K562 (cell line): ENCODE measurements around the gene GRM5. TPM values are rescaled to one million over a fixed set of nuclear protein-coding genes. Genes with fewer than 3 reads are reported as not detected.

ENCODE experiments used
- ATAC-seq: fragments of 200-7000 bp; cut with Tn5 transposase; 3 replicates; pipeline ENCODE4 v1.9.1; 2020; ENCODE audit warnings: moderate library complexity
- BruUV-seq: library from RNA; stranded (reverse); fragments of 400-500 nt; replicated peaks from 2 replicates; lab custom pipeline; 2021; lab: Mats Ljungman, UMichigan
- CTCF ChIA-PET: fragments of 300-600 bp; formaldehyde crosslinking; extraction: SDS; loops from one replicate; lab custom pipeline; 2021; ENCODE audit warnings: low intra/inter-chr PET ratio; lab: Yijun Ruan, JAX
- POLR2A ChIA-PET: fragments of 300-600, 350-650 bp; sonication (Branson Sonifier 250); formaldehyde crosslinking; extraction: SDS; loops from one replicate; lab custom pipeline; 2021; ENCODE audit warnings: antibody characterized with exemption, inconsistent platforms; lab: Yijun Ruan, JAX
- DNase-seq, 4 experiments: peaks; one replicate each; pipeline versions ENCODE4 v3.0.0 to v3.0.0-alpha.2; 2011 to 2018; ENCODE audit warnings: low spot score in 3 of 4, mixed read lengths in 3 of 4; ENCODE audit errors: extremely low read depth in 1 of 4
- FAIRE-seq: peaks from 2 replicates; lab custom pipeline; 2011; peaks lifted over from hg19 to GRCh38; lab: Jason Lieb, UNC
- H2AFZ ChIP-seq: 2 replicates; pipeline ENCODE4 v1.6.0; 2011; ENCODE audit warnings: low read depth, low read length, control low read depth, inconsistent platforms
- H3K27ac ChIP-seq: fragments of 200-600 bp; 3 replicates; pipeline ENCODE4 v1.8.0; 2011; ENCODE audit warnings: low read depth, mild to moderate bottlenecking, control low read depth, inconsistent platforms, low read length, moderate library complexity, mixed read lengths; ENCODE audit errors: extremely low read depth
- H3K27me3 ChIP-seq, 2 experiments: fragments of 300-600 bp in 1 of 2; 2 replicates in 1 of 2; 3 replicates in 1 of 2; pipeline versions ENCODE4 v1.6.0 to v1.8.0; 2011; ENCODE audit warnings: inconsistent platforms in 2 of 2, low read length in 2 of 2, mild to moderate bottlenecking in 1 of 2, mixed read lengths in 1 of 2, moderate library complexity in 1 of 2; ENCODE audit not compliant: control insufficient read depth in 2 of 2, insufficient read depth in 2 of 2
- H3K36me3 ChIP-seq: fragments of 300-600 bp; 3 replicates; pipeline ENCODE4 v1.8.0; 2011; ENCODE audit warnings: mild to moderate bottlenecking, low read length, inconsistent platforms; ENCODE audit not compliant: control insufficient read depth, insufficient read depth
- H3K4me1 ChIP-seq, 2 experiments: fragments of 200-600 bp in 1 of 2; replicated peaks in 1 of 2; 2 replicates in 1 of 2; 3 replicates in 1 of 2; pipeline versions ENCODE4 v1.5.1 to v1.8.0; 2011; ENCODE audit warnings: inconsistent platforms in 2 of 2, low read length in 2 of 2, mild to moderate bottlenecking in 1 of 2, mixed read lengths in 1 of 2, moderate library complexity in 1 of 2; ENCODE audit not compliant: control insufficient read depth in 2 of 2, insufficient read depth in 2 of 2
- H3K4me2 ChIP-seq: 2 replicates; pipeline ENCODE4 v1.6.1; 2011; ENCODE audit warnings: low read length, control low read depth, inconsistent platforms, mixed read lengths; ENCODE audit not compliant: insufficient read depth
- H3K4me3 ChIP-seq: fragments of 200-600 bp; sonication (generic), shearing (Covaris generic); 2 replicates; pipeline ENCODE4 v1.5.1; 2016; ENCODE audit warnings: control low read depth, inconsistent platforms
- H3K79me2 ChIP-seq: fragments of 200-600 bp; 3 replicates; pipeline ENCODE4 v1.8.0; 2011; ENCODE audit warnings: low read length, inconsistent platforms; ENCODE audit not compliant: control insufficient read depth, insufficient read depth
- H3K9ac ChIP-seq, 2 experiments: 2 replicates each; pipeline versions ENCODE4 v1.6.0 to v1.6.1; 2011; ENCODE audit warnings: low read depth in 2 of 2, low read length in 2 of 2, control low read depth in 1 of 2, inconsistent platforms in 1 of 2, mild to moderate bottlenecking in 1 of 2, mixed read lengths in 1 of 2; ENCODE audit not compliant: insufficient read depth in 1 of 2
- H3K9me1 ChIP-seq: one replicate; pipeline ENCODE4 v1.6.0; 2011; ENCODE audit warnings: inconsistent platforms, mild to moderate bottlenecking, low read length, moderate library complexity; ENCODE audit not compliant: control insufficient read depth, insufficient read depth
- H3K9me3 ChIP-seq: replicated peaks from 2 replicates; pipeline ENCODE4 v1.5.1; 2011; ENCODE audit warnings: low read depth, low read length, inconsistent platforms; ENCODE audit not compliant: control insufficient read depth, insufficient read depth
- H4K20me1 ChIP-seq: replicated peaks from 2 replicates; pipeline ENCODE4 v1.6.1; 2011; ENCODE audit warnings: low read length, inconsistent platforms, mixed read lengths; ENCODE audit not compliant: control insufficient read depth, insufficient read depth
- CBFA2T2 ChIP-seq: fragments of 450-650 bp; conservative IDR thresholded peaks from 2 replicates; pipeline ENCODE4 v1.6.1; 2017; ENCODE audit warnings: mild to moderate bottlenecking
- CBX8 ChIP-seq: fragments of 200-600 bp; sonication (generic); IDR thresholded peaks from 2 replicates; pipeline ENCODE4 v1.6.1; 2012; ENCODE audit warnings: borderline replicate concordance, mixed run types, low read depth, mild to moderate bottlenecking, moderate library complexity, mixed read lengths, low read length, control low read depth, inconsistent platforms; ENCODE audit not compliant: poor library complexity, severe bottlenecking; ENCODE audit errors: extremely low read depth
- EGR1 ChIP-seq: fragments of 450-650 bp; conservative IDR thresholded peaks from 2 replicates; pipeline ENCODE4 v1.6.1; 2017; ENCODE audit warnings: mild to moderate bottlenecking
- ILK ChIP-seq: fragments of 450-650 bp; IDR thresholded peaks from 2 replicates; pipeline ENCODE4 v1.6.1; 2016; ENCODE audit warnings: missing genetic modification characterization, low read depth, mild to moderate bottlenecking, missing compliant biosample characterization, moderate library complexity, borderline replicate concordance
- LARP7 ChIP-seq: fragments of 450-650 bp; IDR thresholded peaks from 2 replicates; pipeline ENCODE4 v1.6.1; 2016
- NELFE ChIP-seq: IDR thresholded peaks from 2 replicates; pipeline ENCODE4 v1.6.1; 2011; ENCODE audit warnings: mild to moderate bottlenecking; ENCODE audit not compliant: insufficient read depth, insufficient read length
- THRA ChIP-seq: fragments of 450-650 bp; IDR thresholded peaks from 2 replicates; pipeline ENCODE4 v1.6.1; 2017; ENCODE audit warnings: mild to moderate bottlenecking, moderate library complexity
- ZBTB5 ChIP-seq: fragments of 450-650 bp; IDR thresholded peaks from 2 replicates; pipeline ENCODE4 v1.6.1; 2017; ENCODE audit warnings: antibody characterized with exemption
- ZNF707 ChIP-seq: fragments of 250-450 bp; sonication (Bioruptor Pico); conservative IDR thresholded peaks from 2 replicates; pipeline ENCODE4 v1.8.0; 2022; ENCODE audit warnings: inconsistent platforms, mild to moderate bottlenecking, moderate library complexity
- WGBS: fragments of 100-300 bp; shearing (Covaris generic); methylation state at CpG from one replicate; pipeline ENCODE4 v1.1.6; 2016; ENCODE audit warnings: low coverage, mixed read lengths; ENCODE audit not compliant: insufficient coverage; ENCODE audit errors: missing lambda C conversion rate; 5-methylcytosine and 5-hydroxymethylcytosine counted together
- in situ Hi-C: fragments of 300-500 bp; cut with MboI; formaldehyde crosslinking; loops from 4 replicates; pipeline ENCODE4 v1.15.0; 2018; ENCODE audit warnings: inconsistent platforms, mixed read lengths
- intact Hi-C: fragments of 100-400 bp; cut with micrococcal nuclease; formaldehyde crosslinking; loops from 2 replicates; pipeline ENCODE4 v1.14.2; 2022
- polyA plus RNA-seq, 8 experiments: library from polyadenylated mRNA; depleted of rRNA in 4 of 8; stranded (reverse) in 5 of 8; unstranded in 3 of 8; fragments of >200 nt; fragmentation: Nextera tagmentation in 2 of 8; fragmentation: Illumina TruSeq in 1 of 8; extraction: Ambion mirVana in 2 of 8; extraction: Trizol in 1 of 8; gene quantifications; 2 replicates each; pipeline versions ENCODE4 v1.2.1 to v1.2.3, GENCODE V29; 2011 to 2014; ENCODE audit warnings: inconsistent platforms in 1 of 8, missing spikeins in 1 of 8
- total RNA-seq, 7 experiments: library from RNA; depleted of rRNA in 6 of 7; stranded (reverse); fragments of >200 nt in 6 of 7; fragmentation: Illumina TruSeq in 2 of 7; extraction: Trizol in 2 of 7; gene quantifications; 2 replicates each; pipeline versions ENCODE4 v1.2.1 to v1.2.3, GENCODE V29; 2011 to 2021; ENCODE audit warnings: low replicate concordance in 1 of 7

The GRM5 gene
- total and polyA plus RNA-seq, 9 of the 15 experiments (the other 6 are each of a cell fraction or from before 2014, with no cell fraction given) = not detected

- CTCF ChIA-PET = no interaction called here
- TF ChIP-seq ZBTB5 = no peak
- TF ChIP-seq ZNF707 (CRISPR knock-in tag) = no peak
- TF ChIP-seq NELFE = no peak
- no peak for TF ChIP-seq LARP7
- TF ChIP-seq CBX8 = no peak
- no peak for TF ChIP-seq THRA
- no peak for TF ChIP-seq EGR1
- no peak for TF ChIP-seq ILK (tag)
- no peak for TF ChIP-seq CBFA2T2
- 13% methylated on average over 23 of the region's 23 CpGs for WGBS
Observed at GRCh38 chr11:88508418-88508758, 557.4 kb downstream of the GRM5 start.

More at GRCh38 chr11:88508418-88508758, 557.4 kb downstream of the GRM5 start:
- ATAC-seq = peak; percentile 24; the same call in 2 of the 3 replicates
- no peak overlapping the region; the same call in 1 of the 2 replicates for H2AFZ ChIP-seq
- peaks cover 13 to 24% of the 10 kb centered on the region in 2 experiments; a peak in 4 of 5 replicates for H3K27me3 ChIP-seq
- intact Hi-C loops = no loop called here
- no peak for DNase-seq
- H3K9me3 ChIP-seq = no peaks in the 10 kb centered on the region
- no TSS peak for BruUV-seq
- no peaks in the 10 kb centered on the region for H3K79me2 ChIP-seq
- H3K9me1 ChIP-seq = no peaks in the 10 kb centered on the region
- no peaks in the 10 kb centered on the region for H4K20me1 ChIP-seq
- in situ Hi-C loops = no loop called here
- H3K9ac ChIP-seq = peak overlapping the region in 1 of 2 experiments; percentile 64; a peak in 1 of 4 replicates
- peaks cover 0 to 10% of the 10 kb centered on the region in 2 experiments; a peak in 2 of 5 replicates for H3K4me1 ChIP-seq
- no peak overlapping the region for H3K4me3 ChIP-seq
- POLR2A ChIA-PET = interaction anchor here (1.5 kb wide), 1 partner anchor 9 kb away, joined by 4 read pairs; no protein-coding TSS in a partner anchor
- H3K4me2 ChIP-seq = 0 out of 2 replicates have a peak overlapping the region, but pooled peaks have one; percentile 13
- no peaks in the 10 kb centered on the region for H3K36me3 ChIP-seq
- H3K27ac ChIP-seq = no peak overlapping the region
- no peak for FAIRE-seq
